HEK293 (cell line): ENCODE measurements around the gene TSHZ2.
A peak's percentile ranks its signal among the peaks of the same experiment; 100 is the strongest.

Experiments used
- CTCF ChIA-PET: fragments of 350-600 bp; formaldehyde crosslinking; extraction: SDS; loops from one replicate; lab custom pipeline; 2021; ENCODE audit warnings: antibody characterized with exemption; lab: Yijun Ruan, JAX
- POLR2A ChIA-PET: fragments of 300-600 bp; formaldehyde crosslinking; extraction: SDS; loops from one replicate; lab custom pipeline; 2020; ENCODE audit warnings: antibody characterized with exemption, inconsistent platforms; lab: Yijun Ruan, JAX
- H3K27ac ChIP-seq: fragments of 200-500 bp; sonication (Bioruptor generic); 2 replicates; pipeline ENCODE4 v1.5.1; 2014; ENCODE audit warnings: low read depth, low read length, control low read depth, inconsistent platforms; ENCODE audit errors: extremely low read depth
- H3K36me3 ChIP-seq, 2 experiments: fragments of 200-500 bp in 1 of 2; sonication (Bioruptor generic) in 1 of 2; 1 replicate in 1 of 2; 2 replicates in 1 of 2; pipeline ENCODE4 v1.5.1; 2014 to 2017; ENCODE audit warnings: inconsistent platforms in 2 of 2, low read length in 2 of 2; ENCODE audit not compliant: control insufficient read depth in 2 of 2, insufficient read depth in 1 of 2
- H3K4me1 ChIP-seq: fragments of 200-500 bp; sonication (Bioruptor generic); 2 replicates; pipeline ENCODE4 v1.5.1; 2014; ENCODE audit warnings: mild to moderate bottlenecking, low read length, inconsistent platforms; ENCODE audit not compliant: control insufficient read depth, insufficient read depth
- H3K4me3 ChIP-seq: 2 replicates; pipeline ENCODE4 v1.5.1; 2011; ENCODE audit warnings: low read depth, mild to moderate bottlenecking, control low read depth, low read length, moderate library complexity
- H3K9me3 ChIP-seq: fragments of 200-500 bp; sonication (Bioruptor generic); 2 replicates; pipeline ENCODE4 v1.5.1; 2014; ENCODE audit warnings: low read depth, low read length, inconsistent platforms; ENCODE audit not compliant: control insufficient read depth, insufficient read depth
- INSM2 ChIP-seq: fragments of 450-650 bp; formaldehyde crosslinking; IDR thresholded peaks from 2 replicates; pipeline ENCODE4 v1.5.1; 2016; ENCODE audit warnings: missing biosample characterization, missing genetic modification characterization
- KLF7 ChIP-seq: fragments of 450-650 bp; formaldehyde crosslinking; IDR thresholded peaks from 2 replicates; pipeline ENCODE4 v1.5.1; 2016; ENCODE audit warnings: missing biosample characterization, missing genetic modification characterization, borderline replicate concordance
- PRDM1 ChIP-seq: fragments of 450-650 bp; formaldehyde crosslinking; IDR thresholded peaks from 2 replicates; pipeline ENCODE4; 2016; ENCODE audit warnings: missing biosample characterization, missing genetic modification characterization
- SETDB1 ChIP-seq: IDR thresholded peaks from one replicate; pipeline ENCODE4 v1.6.1; 2017; ENCODE audit warnings: mild to moderate bottlenecking, low read length, moderate library complexity, mixed read lengths; ENCODE audit not compliant: insufficient read length
- ZBTB21 ChIP-seq: fragments of 450-650 bp; formaldehyde crosslinking; IDR thresholded peaks from 2 replicates; pipeline ENCODE4 v1.5.1; 2017; ENCODE audit warnings: missing biosample characterization, missing genetic modification characterization
- ZBTB48 ChIP-seq: fragments of 450-650 bp; formaldehyde crosslinking; IDR thresholded peaks from 2 replicates; pipeline ENCODE4 v1.5.1; 2016; ENCODE audit warnings: missing biosample characterization, missing genetic modification characterization
- ZFP37 ChIP-seq: fragments of 450-650 bp; formaldehyde crosslinking; IDR thresholded peaks from 2 replicates; pipeline ENCODE4 v1.5.1; 2016; ENCODE audit warnings: missing biosample characterization, missing genetic modification characterization
- ZNF19 ChIP-seq: fragments of 450-650 bp; formaldehyde crosslinking; IDR thresholded peaks from 2 replicates; pipeline ENCODE4; 2016; ENCODE audit warnings: missing biosample characterization, missing genetic modification characterization, low read depth
- ZNF223 ChIP-seq: fragments of 450-650 bp; formaldehyde crosslinking; IDR thresholded peaks from 2 replicates; pipeline ENCODE4 v1.5.1; 2016; ENCODE audit warnings: missing biosample characterization, missing genetic modification characterization
- ZNF335 ChIP-seq: fragments of 450-650 bp; formaldehyde crosslinking; conservative IDR thresholded peaks from 2 replicates; pipeline ENCODE4 v1.5.1; 2016; ENCODE audit warnings: missing biosample characterization, missing genetic modification characterization
- ZNF366 ChIP-seq: fragments of 450-650 bp; formaldehyde crosslinking; conservative IDR thresholded peaks from 2 replicates; pipeline ENCODE4 v1.5.1; 2016; ENCODE audit warnings: missing biosample characterization, missing genetic modification characterization
- ZNF394 ChIP-seq: fragments of 450-650 bp; formaldehyde crosslinking; IDR thresholded peaks from 2 replicates; pipeline ENCODE4 v1.5.1; 2016; ENCODE audit warnings: missing biosample characterization, missing genetic modification characterization, mild to moderate bottlenecking, moderate library complexity, borderline replicate concordance
- ZNF473 ChIP-seq: fragments of 450-650 bp; formaldehyde crosslinking; IDR thresholded peaks from 2 replicates; pipeline ENCODE4 v1.5.1; 2017; ENCODE audit warnings: missing biosample characterization, missing genetic modification characterization
- ZNF692 ChIP-seq: fragments of 450-650 bp; formaldehyde crosslinking; IDR thresholded peaks from 2 replicates; pipeline ENCODE4 v1.5.1; 2016; ENCODE audit warnings: missing biosample characterization, missing genetic modification characterization
- ZNF791 ChIP-seq: fragments of 450-650 bp; formaldehyde crosslinking; IDR thresholded peaks from 2 replicates; pipeline ENCODE4 v1.5.1; 2016; ENCODE audit warnings: missing biosample characterization, missing genetic modification characterization
- TF ChIP-seq, protein P1 (sequence below): fragments of 450-650 bp; formaldehyde crosslinking; IDR thresholded peaks from 2 replicates; pipeline ENCODE4 v1.5.1; 2017; ENCODE audit warnings: missing biosample characterization, missing genetic modification characterization
- TF ChIP-seq, protein P2 (sequence below): fragments of 450-650 bp; formaldehyde crosslinking; IDR thresholded peaks from 2 replicates; pipeline ENCODE4 v1.5.1; 2016; ENCODE audit warnings: missing biosample characterization, missing genetic modification characterization
- TF ChIP-seq, protein P3 (sequence below): fragments of 450-650 bp; formaldehyde crosslinking; IDR thresholded peaks from 2 replicates; pipeline ENCODE4 v1.5.1; 2016; ENCODE audit warnings: missing biosample characterization, missing genetic modification characterization, low read depth
- TF ChIP-seq, protein P4 (sequence below): fragments of 450-650 bp; formaldehyde crosslinking; IDR thresholded peaks from 2 replicates; pipeline ENCODE4 v1.5.1; 2016; ENCODE audit warnings: missing biosample characterization, missing genetic modification characterization

The TSHZ2 gene

DNA sequence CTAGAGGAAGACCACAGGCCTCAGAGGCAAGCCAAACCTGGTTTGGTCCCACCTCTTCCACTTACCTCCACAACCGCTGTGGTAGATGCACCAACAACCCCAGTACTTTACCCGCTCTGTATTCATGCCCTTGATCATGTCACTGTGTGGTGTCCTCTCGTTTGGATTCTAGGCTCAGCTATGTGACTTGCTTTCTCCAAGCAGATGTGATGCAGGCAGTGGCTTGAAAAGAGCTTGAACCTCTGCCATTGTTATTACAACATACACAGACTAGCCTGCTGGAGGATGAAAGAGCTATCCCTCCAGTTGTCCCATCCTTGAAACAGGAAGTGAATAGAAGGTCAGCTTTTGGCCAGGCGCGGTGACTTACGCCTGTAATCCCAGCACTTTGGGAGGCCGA is 473.8 kb downstream of the TSHZ2 start:
- Histone ChIP-seq H3K4me1 (no peaks in the 10 kb centered on the region), H3K4me3 (no peak overlapping the region), H3K9me3 (no peaks in the 10 kb centered on the region), H3K27ac (no peak overlapping the region), H3K36me3 (no peaks in the 10 kb centered on the region)
- POLR2A ChIA-PET = no interaction called here
- TF ChIP-seq ZBTB21 (tag by site-specific recombination) (no peak), ZNF335 (tag by site-specific recombination) (no peak), ZFP37 (no peak), ZNF791 (no peak), ZNF692 (no peak), ZBTB48 (no peak)
- TF ChIP-seq, protein P1, sequence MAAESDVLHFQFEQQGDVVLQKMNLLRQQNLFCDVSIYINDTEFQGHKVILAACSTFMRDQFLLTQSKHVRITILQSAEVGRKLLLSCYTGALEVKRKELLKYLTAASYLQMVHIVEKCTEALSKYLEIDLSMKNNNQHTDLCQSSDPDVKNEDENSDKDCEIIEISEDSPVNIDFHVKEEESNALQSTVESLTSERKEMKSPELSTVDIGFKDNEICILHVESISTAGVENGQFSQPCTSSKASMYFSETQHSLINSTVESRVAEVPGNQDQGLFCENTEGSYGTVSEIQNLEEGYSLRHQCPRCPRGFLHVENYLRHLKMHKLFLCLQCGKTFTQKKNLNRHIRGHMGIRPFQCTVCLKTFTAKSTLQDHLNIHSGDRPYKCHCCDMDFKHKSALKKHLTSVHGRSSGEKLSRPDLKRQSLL (tag by site-specific recombination) = no peak
- CTCF ChIA-PET = no interaction called here

DNA sequence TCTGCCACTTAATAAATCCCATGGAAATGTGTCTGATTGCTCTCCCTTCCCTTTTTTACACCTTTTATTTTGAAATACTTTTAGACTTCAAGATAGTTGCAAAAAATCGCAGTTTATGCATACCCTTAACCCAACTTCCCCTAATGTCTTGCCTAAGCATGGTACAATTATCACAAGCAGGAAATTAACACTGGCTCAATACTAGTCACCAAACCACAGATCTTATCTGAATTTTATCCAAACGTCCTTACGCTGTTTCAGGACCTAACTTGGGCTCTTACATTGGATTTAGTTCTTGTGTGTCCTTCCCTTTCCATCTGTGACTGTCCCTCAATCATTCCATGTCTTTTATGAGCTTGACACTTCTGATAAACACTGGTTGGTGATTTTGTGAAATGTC is 475.2 kb downstream of the TSHZ2 start:
- H3K27ac ChIP-seq = no peak overlapping the region
- no peaks in the 10 kb centered on the region for H3K4me1 ChIP-seq
- CTCF ChIA-PET = no interaction called here
- TF ChIP-seq ZNF394 (tag by site-specific recombination) = no peak
- TF ChIP-seq, protein P2, sequence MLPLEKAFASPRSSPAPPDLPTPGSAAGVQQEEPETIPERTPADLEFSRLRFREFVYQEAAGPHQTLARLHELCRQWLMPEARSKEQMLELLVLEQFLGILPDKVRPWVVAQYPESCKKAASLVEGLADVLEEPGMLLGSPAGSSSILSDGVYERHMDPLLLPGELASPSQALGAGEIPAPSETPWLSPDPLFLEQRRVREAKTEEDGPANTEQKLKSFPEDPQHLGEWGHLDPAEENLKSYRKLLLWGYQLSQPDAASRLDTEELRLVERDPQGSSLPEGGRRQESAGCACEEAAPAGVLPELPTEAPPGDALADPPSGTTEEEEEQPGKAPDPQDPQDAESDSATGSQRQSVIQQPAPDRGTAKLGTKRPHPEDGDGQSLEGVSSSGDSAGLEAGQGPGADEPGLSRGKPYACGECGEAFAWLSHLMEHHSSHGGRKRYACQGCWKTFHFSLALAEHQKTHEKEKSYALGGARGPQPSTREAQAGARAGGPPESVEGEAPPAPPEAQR (tag by site-specific recombination) = no peak
- TF ChIP-seq PRDM1 (tag by site-specific recombination) = no peak
- TF ChIP-seq ZNF19 = no peak
- POLR2A ChIA-PET = no interaction called here
- H3K9me3 ChIP-seq = no peaks in the 10 kb centered on the region
- H3K36me3 ChIP-seq = no peaks in the 10 kb centered on the region
- no peak overlapping the region for H3K4me3 ChIP-seq

- H3K4me1 ChIP-seq = no peaks in the 10 kb centered on the region
- no peaks in the 10 kb centered on the region for H3K9me3 ChIP-seq
- CTCF ChIA-PET = no interaction called here
- no peak for TF ChIP-seq KLF7 (tag by site-specific recombination)
- peak; percentile 51 for TF ChIP-seq SETDB1
- no peak overlapping the region for H3K4me3 ChIP-seq
- H3K36me3 ChIP-seq = no peaks in the 10 kb centered on the region
- POLR2A ChIA-PET = no interaction called here
- H3K27ac ChIP-seq = no peak overlapping the region
These were observed 476.3 kb downstream of the TSHZ2 start for GRCh38 chr20:53448426-53448825.

DNA sequence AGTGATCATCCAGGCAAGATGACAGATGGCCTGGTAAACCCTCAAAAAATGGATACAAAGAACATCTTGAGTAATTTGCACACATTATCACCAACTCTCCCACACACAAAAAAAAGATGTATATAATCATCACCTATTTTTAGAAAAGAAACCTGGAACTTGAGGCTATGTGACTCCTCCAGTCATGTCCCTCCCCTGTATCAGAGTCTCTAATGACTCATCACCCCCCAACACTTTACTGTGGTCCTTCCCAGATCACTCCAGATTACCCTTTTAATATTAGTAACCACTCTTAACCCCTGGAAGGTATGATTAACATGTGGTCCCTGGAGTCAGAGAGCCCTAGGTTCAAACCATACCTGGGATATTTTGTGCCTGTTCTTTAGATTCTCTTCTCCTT is 476.7 kb downstream of the TSHZ2 start:
- CTCF ChIA-PET = no interaction called here
- H3K9me3 ChIP-seq = no peaks in the 10 kb centered on the region
- TF ChIP-seq ZNF473 (tag by site-specific recombination) = no peak
- no peak for TF ChIP-seq KLF7 (tag by site-specific recombination)
- TF ChIP-seq, protein P3, sequence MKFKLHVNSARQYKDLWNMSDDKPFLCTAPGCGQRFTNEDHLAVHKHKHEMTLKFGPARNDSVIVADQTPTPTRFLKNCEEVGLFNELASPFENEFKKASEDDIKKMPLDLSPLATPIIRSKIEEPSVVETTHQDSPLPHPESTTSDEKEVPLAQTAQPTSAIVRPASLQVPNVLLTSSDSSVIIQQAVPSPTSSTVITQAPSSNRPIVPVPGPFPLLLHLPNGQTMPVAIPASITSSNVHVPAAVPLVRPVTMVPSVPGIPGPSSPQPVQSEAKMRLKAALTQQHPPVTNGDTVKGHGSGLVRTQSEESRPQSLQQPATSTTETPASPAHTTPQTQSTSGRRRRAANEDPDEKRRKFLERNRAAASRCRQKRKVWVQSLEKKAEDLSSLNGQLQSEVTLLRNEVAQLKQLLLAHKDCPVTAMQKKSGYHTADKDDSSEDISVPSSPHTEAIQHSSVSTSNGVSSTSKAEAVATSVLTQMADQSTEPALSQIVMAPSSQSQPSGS (tag by site-specific recombination) = no peak
- TF ChIP-seq, protein P4, sequence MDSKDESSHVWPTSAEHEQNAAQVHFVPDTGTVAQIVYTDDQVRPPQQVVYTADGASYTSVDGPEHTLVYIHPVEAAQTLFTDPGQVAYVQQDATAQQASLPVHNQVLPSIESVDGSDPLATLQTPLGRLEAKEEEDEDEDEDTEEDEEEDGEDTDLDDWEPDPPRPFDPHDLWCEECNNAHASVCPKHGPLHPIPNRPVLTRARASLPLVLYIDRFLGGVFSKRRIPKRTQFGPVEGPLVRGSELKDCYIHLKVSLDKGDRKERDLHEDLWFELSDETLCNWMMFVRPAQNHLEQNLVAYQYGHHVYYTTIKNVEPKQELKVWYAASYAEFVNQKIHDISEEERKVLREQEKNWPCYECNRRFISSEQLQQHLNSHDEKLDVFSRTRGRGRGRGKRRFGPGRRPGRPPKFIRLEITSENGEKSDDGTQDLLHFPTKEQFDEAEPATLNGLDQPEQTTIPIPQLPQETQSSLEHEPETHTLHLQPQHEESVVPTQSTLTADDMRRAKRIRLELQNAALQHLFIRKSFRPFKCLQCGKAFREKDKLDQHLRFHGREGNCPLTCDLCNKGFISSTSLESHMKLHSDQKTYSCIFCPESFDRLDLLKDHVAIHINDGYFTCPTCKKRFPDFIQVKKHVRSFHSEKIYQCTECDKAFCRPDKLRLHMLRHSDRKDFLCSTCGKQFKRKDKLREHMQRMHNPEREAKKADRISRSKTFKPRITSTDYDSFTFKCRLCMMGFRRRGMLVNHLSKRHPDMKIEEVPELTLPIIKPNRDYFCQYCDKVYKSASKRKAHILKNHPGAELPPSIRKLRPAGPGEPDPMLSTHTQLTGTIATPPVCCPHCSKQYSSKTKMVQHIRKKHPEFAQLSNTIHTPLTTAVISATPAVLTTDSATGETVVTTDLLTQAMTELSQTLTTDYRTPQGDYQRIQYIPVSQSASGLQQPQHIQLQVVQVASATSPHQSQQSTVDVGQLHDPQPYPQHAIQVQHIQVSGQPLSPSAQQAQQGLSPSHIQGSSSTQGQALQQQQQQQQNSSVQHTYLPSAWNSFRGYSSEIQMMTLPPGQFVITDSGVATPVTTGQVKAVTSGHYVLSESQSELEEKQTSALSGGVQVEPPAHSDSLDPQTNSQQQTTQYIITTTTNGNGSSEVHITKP (tag by site-specific recombination) = no peak
- no peak for TF ChIP-seq INSM2
- no peak for TF ChIP-seq ZNF223
- TF ChIP-seq ZNF366 = no peak

More for the DNA sequence above, 476.7 kb downstream of the TSHZ2 start:
- no peaks in the 10 kb centered on the region for H3K4me1 ChIP-seq
- no peak overlapping the region for H3K27ac ChIP-seq
- H3K4me3 ChIP-seq = no peak overlapping the region
- no peaks in the 10 kb centered on the region for H3K36me3 ChIP-seq
- POLR2A ChIA-PET = no interaction called here
